Measurements from ENCODE around the gene ACTL6B.

DNA sequence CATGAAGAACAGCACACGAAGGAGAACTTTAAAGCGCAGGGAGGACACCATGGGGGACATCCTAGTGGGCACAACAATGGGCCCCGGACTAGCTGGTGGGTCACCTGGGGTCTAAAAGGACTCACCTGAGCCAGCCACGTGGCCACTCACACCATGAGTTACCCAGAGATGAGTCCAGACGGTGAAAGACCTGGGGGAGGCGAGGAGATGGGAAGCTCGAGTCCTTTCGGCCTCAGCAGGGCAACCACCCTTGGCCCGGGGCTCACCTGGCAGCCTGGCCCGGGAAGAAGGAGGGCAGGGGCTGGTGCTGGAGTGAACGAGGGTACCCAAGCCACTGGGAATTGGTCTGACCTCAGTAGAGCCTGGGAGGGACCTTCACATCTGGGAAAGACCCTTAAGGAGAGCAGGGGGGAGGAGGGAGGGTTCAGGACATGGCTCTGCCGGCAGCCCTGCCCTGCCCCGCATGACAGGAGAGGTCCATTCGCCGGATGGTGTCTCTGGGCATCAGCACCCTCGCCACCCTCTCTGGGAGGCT, 32.1 kb upstream of the ACTL6B start:
- no peak for TF ChIP-seq POLR2A (IDR thresholded peaks at IDR 0.05)
- TF ChIP-seq, protein P1, sequence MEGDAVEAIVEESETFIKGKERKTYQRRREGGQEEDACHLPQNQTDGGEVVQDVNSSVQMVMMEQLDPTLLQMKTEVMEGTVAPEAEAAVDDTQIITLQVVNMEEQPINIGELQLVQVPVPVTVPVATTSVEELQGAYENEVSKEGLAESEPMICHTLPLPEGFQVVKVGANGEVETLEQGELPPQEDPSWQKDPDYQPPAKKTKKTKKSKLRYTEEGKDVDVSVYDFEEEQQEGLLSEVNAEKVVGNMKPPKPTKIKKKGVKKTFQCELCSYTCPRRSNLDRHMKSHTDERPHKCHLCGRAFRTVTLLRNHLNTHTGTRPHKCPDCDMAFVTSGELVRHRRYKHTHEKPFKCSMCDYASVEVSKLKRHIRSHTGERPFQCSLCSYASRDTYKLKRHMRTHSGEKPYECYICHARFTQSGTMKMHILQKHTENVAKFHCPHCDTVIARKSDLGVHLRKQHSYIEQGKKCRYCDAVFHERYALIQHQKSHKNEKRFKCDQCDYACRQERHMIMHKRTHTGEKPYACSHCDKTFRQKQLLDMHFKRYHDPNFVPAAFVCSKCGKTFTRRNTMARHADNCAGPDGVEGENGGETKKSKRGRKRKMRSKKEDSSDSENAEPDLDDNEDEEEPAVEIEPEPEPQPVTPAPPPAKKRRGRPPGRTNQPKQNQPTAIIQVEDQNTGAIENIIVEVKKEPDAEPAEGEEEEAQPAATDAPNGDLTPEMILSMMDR (IDR thresholded peaks at IDR 0.05) = no peak
- no peak for TF ChIP-seq POLR2AphosphoS5 (IDR thresholded peaks at IDR 0.05)
